Measurements from ENCODE around the gene GRAMD1A. TPM values are rescaled to one million over a fixed set of nuclear protein-coding genes. Genes with fewer than 3 reads are reported as not detected.

The GRAMD1A gene
- total RNA-seq, 1 experiment from 2014 or later = 75.4 TPM

DNA sequence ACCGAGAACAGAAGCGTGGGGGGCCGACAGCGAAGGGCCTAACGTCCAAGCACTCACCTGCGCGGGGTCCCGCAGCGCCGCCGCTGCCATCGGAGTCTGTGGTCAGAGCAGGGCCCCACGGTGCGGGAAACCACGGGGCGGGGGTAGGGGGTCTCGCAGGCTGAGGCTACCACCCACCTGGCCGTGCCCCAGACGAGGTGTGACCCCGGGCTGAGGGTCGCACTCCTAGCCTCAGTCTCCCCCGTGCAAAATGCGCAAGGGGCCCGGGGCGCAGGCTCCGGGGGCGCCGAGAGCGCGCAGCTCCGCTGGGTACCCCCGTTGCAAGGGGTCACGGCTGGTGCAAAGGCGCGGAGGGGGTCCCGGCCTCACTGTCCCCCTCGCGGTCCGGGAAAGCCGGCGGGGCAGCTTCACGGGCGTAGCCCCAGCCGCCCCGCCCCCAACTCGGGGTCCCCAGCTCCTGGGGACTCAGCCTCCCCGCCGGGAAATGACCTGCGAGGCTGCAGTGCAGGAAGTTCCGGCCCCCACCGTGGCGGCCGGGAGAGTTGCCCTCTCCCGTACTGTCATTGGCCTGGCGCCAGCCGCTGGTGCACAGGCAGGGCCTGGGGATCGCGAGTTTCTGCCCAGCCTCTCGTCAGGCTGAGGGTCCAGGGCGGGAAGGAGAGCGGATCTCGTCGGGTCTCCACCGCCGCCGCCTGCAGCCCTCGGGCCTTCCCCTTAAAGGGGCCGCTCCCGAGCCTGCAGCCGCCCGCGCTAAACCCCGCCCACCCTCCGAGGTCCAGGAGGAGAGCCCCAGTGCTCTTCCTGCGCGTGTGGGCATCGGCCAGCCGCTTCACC lies 36.3 kb upstream of the GRAMD1A start, which contains the start of gene ZNF792:
ZNF792 (minus strand) TSS at position 657 of the 834 bp plus-strand sequence; CDS start at position 90, 567 bp downstream.
- Histone ChIP-seq H4K20me1 (ENCODE audit: insufficient read depth) (no peaks in the 10 kb centered on the region), H3K27ac (ENCODE audit: low read depth, low read length) (peak within 1 kb of the TSS; percentile 57; the same call in 1 of the 2 replicates), H3K9ac (ENCODE audit: low read length) (peak within 1 kb of the TSS; percentile 68), H3K4me3 (replicated peaks in 1 of 2; ENCODE audit: low read depth in 1 of 2, low read length in 2 of 2) (peak within 1 kb of the TSS; percentile 68 to 85), H2AFZ (ENCODE audit: low read depth, low read length, poor library complexity, severe bottlenecking) (peak within 1 kb of the TSS; percentile 11), H3K79me2 (ENCODE audit: insufficient read depth, low read length) (no peaks in the 10 kb centered on the region), H3K9me2 (ENCODE audit: insufficient read depth) (no peaks in the 10 kb centered on the region), H3K27me3 (ENCODE audit: insufficient read depth, low read length) (no peaks in the 10 kb centered on the region), H3K4me2 (ENCODE audit: low read length) (peak within 1 kb of the TSS; percentile 89), H3K4me1 (ENCODE audit: control insufficient read depth in 1 of 2, insufficient read depth in 2 of 2, low read length in 2 of 2) (peaks cover 4 to 14% of the 10 kb centered on the region in 2 experiments; a peak in 3 of 4 replicates), H3K9me3 (ENCODE audit: control insufficient read depth in 1 of 2, insufficient read depth in 1 of 2, low read depth in 1 of 2, low read length in 2 of 2) (peaks cover 9 to 12% of the 10 kb centered on the region in 2 experiments; a peak in 2 of 4 replicates), H3K36me3 (ENCODE audit: control insufficient read depth in 1 of 2, insufficient read depth in 2 of 2, low read length in 2 of 2) (peaks cover 0 to 12% of the 10 kb centered on the region in 2 experiments; a peak in 2 of 4 replicates)
- no TSS peak for BruUV-seq (replicated peaks)
- intact Hi-C loops (cut with micrococcal nuclease) = no loop called here
- TF ChIP-seq SIN3A (IDR thresholded peaks at IDR 0.05; ENCODE audit: low read depth) (no peak), RAD21 (IDR thresholded peaks at IDR 0.05; ENCODE audit: low read depth) (no peak), EGR1 (IDR thresholded peaks at IDR 0.05; ENCODE audit: low read depth) (0 out of 2 replicates have a peak, but pooled peaks have one; percentile 14), POLR2AphosphoS5 (IDR thresholded peaks at IDR 0.05; ENCODE audit: low read depth, low read length) (peak; percentile 52), ZFX (IDR thresholded peaks at IDR 0.05) (peak; percentile 70)
- TF ChIP-seq, protein P1, sequence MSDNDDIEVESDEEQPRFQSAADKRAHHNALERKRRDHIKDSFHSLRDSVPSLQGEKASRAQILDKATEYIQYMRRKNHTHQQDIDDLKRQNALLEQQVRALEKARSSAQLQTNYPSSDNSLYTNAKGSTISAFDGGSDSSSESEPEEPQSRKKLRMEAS (IDR thresholded peaks at IDR 0.05) = peak; percentile 41
- DNase-seq (ENCODE audit: low read depth, low spot score) (peak; percentile 16), ATAC-seq (peak; percentile 97)
- RAD21 ChIA-PET (ENCODE audit: low non-redundant PET in 1 of 2, low total read pairs in 2 of 2, uncharacterized antibody in 2 of 2, unreplicated experiment in 2 of 2) = no interaction called here
- POLR2A ChIA-PET = no interaction called here
- CTCF ChIA-PET = no interaction called here

DNA sequence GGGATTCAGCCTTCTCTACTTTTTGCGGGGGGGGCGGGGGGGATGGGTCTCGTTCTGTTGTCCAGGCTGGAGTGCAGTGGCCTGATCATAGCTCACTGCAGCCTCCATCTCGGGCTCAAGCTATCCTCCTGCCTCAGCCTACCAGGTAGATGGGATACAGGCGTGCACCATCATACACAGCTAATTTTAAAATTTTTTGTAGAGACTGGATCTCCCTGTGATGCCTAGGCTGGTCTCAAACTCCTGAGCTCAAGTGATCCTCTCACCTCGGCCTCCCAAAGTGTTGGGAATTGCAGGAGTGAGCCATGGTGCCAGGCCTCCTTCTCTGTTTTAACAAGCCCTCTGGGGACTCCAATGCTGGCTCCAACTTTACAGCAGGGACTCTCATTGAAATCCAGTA lies 35.5 kb upstream of the GRAMD1A start:
- ChIA-PET POLR2A (no interaction called here), CTCF (no interaction called here), RAD21 (ENCODE audit: low non-redundant PET in 1 of 2, low total read pairs in 2 of 2, uncharacterized antibody in 2 of 2, unreplicated experiment in 2 of 2) (no interaction called here)
- Histone ChIP-seq H3K27ac (ENCODE audit: low read depth, low read length) (no peak overlapping the region), H3K9me2 (ENCODE audit: insufficient read depth) (no peaks in the 10 kb centered on the region), H3K9me3 (ENCODE audit: control insufficient read depth in 1 of 2, insufficient read depth in 1 of 2, low read depth in 1 of 2, low read length in 2 of 2) (peaks cover 2 to 6% of the 10 kb centered on the region in 2 experiments; a peak in 2 of 4 replicates), H2AFZ (ENCODE audit: low read depth, low read length, poor library complexity, severe bottlenecking) (peak overlapping the region; percentile 11), H4K20me1 (ENCODE audit: insufficient read depth) (no peaks in the 10 kb centered on the region), H3K36me3 (ENCODE audit: control insufficient read depth in 1 of 2, insufficient read depth in 2 of 2, low read length in 2 of 2) (peaks cover 0 to 4% of the 10 kb centered on the region in 2 experiments; a peak in 1 of 4 replicates), H3K79me2 (ENCODE audit: insufficient read depth, low read length) (no peaks in the 10 kb centered on the region), H3K4me3 (replicated peaks in 1 of 2; ENCODE audit: low read depth in 1 of 2, low read length in 2 of 2) (peak overlapping the region; percentile 68 to 85), H3K27me3 (ENCODE audit: insufficient read depth, low read length) (no peaks in the 10 kb centered on the region), H3K4me2 (ENCODE audit: low read length) (peak overlapping the region; percentile 89), H3K9ac (ENCODE audit: low read length) (no peak overlapping the region; the same call in 1 of the 2 replicates), H3K4me1 (ENCODE audit: control insufficient read depth in 1 of 2, insufficient read depth in 2 of 2, low read length in 2 of 2) (peaks cover 4 to 14% of the 10 kb centered on the region in 2 experiments; a peak in 3 of 4 replicates)
- TF ChIP-seq EGR1 (IDR thresholded peaks at IDR 0.05; ENCODE audit: low read depth) (no peak), EZH2phosphoT487 (IDR thresholded peaks at IDR 0.05; ENCODE audit: borderline replicate concordance) (no peak), POLR2A (IDR thresholded peaks at IDR 0.05; ENCODE audit: borderline replicate concordance, extremely low read depth, insufficient read depth, insufficient read length) (no peak), CBX3 (IDR thresholded peaks at IDR 0.05; ENCODE audit: low read depth) (no peak), SIN3A (IDR thresholded peaks at IDR 0.05; ENCODE audit: low read depth) (no peak), YY1 (IDR thresholded peaks at IDR 0.05; ENCODE audit: extremely low read depth, insufficient replicate concordance, low read depth, low read length) (no peak), SP1 (IDR thresholded peaks at IDR 0.05; ENCODE audit: low read depth) (no peak)
- TF ChIP-seq, protein P2, sequence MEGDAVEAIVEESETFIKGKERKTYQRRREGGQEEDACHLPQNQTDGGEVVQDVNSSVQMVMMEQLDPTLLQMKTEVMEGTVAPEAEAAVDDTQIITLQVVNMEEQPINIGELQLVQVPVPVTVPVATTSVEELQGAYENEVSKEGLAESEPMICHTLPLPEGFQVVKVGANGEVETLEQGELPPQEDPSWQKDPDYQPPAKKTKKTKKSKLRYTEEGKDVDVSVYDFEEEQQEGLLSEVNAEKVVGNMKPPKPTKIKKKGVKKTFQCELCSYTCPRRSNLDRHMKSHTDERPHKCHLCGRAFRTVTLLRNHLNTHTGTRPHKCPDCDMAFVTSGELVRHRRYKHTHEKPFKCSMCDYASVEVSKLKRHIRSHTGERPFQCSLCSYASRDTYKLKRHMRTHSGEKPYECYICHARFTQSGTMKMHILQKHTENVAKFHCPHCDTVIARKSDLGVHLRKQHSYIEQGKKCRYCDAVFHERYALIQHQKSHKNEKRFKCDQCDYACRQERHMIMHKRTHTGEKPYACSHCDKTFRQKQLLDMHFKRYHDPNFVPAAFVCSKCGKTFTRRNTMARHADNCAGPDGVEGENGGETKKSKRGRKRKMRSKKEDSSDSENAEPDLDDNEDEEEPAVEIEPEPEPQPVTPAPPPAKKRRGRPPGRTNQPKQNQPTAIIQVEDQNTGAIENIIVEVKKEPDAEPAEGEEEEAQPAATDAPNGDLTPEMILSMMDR (IDR thresholded peaks at IDR 0.05 in 2 of 3, conservative IDR thresholded peaks at IDR 0.05 in 1 of 3; ENCODE audit: borderline replicate concordance in 1 of 3, insufficient read depth in 1 of 3, low read depth in 2 of 3, low read length in 2 of 3) = no peak
- TF ChIP-seq, protein P3, sequence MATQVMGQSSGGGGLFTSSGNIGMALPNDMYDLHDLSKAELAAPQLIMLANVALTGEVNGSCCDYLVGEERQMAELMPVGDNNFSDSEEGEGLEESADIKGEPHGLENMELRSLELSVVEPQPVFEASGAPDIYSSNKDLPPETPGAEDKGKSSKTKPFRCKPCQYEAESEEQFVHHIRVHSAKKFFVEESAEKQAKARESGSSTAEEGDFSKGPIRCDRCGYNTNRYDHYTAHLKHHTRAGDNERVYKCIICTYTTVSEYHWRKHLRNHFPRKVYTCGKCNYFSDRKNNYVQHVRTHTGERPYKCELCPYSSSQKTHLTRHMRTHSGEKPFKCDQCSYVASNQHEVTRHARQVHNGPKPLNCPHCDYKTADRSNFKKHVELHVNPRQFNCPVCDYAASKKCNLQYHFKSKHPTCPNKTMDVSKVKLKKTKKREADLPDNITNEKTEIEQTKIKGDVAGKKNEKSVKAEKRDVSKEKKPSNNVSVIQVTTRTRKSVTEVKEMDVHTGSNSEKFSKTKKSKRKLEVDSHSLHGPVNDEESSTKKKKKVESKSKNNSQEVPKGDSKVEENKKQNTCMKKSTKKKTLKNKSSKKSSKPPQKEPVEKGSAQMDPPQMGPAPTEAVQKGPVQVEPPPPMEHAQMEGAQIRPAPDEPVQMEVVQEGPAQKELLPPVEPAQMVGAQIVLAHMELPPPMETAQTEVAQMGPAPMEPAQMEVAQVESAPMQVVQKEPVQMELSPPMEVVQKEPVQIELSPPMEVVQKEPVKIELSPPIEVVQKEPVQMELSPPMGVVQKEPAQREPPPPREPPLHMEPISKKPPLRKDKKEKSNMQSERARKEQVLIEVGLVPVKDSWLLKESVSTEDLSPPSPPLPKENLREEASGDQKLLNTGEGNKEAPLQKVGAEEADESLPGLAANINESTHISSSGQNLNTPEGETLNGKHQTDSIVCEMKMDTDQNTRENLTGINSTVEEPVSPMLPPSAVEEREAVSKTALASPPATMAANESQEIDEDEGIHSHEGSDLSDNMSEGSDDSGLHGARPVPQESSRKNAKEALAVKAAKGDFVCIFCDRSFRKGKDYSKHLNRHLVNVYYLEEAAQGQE (IDR thresholded peaks at IDR 0.05; ENCODE audit: low read depth) = no peak
- intact Hi-C loops (cut with micrococcal nuclease) = no loop called here
- no peak for ATAC-seq
- DNase-seq (ENCODE audit: low read depth, low spot score) = no peak
- BruUV-seq (replicated peaks) = no TSS peak
